Endothelial cell of umbilical vein (primary cell): ENCODE measurements around the gene STPG3.
A peak's percentile ranks its signal among the peaks of the same experiment; 100 is the strongest.

ENCODE experiments used
- EZH2 ChIP-seq: IDR thresholded peaks from 2 replicates; pipeline ENCODE4 v1.6.1; 2012; ENCODE audit warnings: borderline replicate concordance, low read depth, mild to moderate bottlenecking, moderate library complexity, low read length, inconsistent platforms; ENCODE audit not compliant: severe bottlenecking
- POLR2A ChIP-seq: IDR thresholded peaks from 2 replicates; pipeline ENCODE4 v1.6.1; 2012; ENCODE audit warnings: low read depth, mild to moderate bottlenecking, control low read depth, low read length
- TF ChIP-seq, protein P1 (sequence below), 2 donors: IDR thresholded peaks; 1 replicate in 1 of 2; 2 replicates in 1 of 2; pipeline ENCODE4 v1.5.1; 2011; ENCODE audit warnings: low read length in 2 of 2, mild to moderate bottlenecking in 2 of 2, moderate library complexity in 2 of 2, control low read depth in 1 of 2, inconsistent platforms in 1 of 2, low read depth in 1 of 2; ENCODE audit not compliant: insufficient read depth in 1 of 2; ENCODE audit errors: extremely low read depth in 1 of 2

DNA sequence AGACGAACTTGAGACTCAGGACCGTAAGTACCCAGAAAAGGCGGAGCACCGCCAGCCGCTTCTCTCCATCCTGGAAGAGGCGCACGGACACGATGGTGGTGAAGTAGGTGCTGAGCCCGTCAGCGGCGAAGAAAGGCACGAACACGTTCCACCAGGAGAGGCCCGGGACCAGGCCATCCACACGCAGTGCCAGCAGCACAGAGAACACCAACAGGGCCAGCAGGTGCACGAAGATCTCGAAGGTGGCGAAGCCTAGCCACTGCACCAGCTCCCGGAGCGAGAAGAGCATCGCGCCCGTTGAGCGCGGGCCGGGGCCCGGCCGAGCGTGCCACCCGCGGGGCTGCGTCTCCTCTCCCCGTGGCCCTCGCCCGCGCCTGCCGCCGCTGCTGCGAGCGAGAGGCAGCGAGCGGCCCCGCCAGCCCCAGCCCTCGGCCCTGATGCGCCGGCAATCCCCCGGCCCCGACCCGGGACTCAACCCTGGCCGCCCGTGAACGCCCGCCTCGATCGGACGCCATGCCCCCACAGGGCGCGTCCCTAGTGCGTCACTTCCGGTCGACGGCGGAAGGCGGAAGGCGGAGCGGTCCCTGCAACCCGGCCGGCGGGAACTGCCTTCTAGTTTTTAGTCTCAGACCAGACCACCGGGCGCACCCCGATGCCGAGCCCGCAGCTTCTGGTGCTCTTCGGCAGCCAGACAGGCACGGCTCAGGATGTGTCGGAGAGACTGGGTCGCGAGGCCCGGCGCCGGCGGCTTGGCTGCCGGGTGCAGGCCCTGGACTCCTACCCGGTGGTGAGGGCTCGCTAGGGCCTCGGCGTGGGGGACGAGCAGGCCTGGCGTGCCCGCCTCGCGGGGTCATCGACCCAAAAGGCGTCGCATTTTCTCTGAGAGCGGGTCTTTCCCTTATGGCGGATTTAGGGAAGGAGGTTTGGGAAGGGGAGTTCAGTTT is 45.7 kb upstream of the STPG3 start, which contains the start of the genes NDOR1 and TMEM203:
- TF ChIP-seq, protein P1, sequence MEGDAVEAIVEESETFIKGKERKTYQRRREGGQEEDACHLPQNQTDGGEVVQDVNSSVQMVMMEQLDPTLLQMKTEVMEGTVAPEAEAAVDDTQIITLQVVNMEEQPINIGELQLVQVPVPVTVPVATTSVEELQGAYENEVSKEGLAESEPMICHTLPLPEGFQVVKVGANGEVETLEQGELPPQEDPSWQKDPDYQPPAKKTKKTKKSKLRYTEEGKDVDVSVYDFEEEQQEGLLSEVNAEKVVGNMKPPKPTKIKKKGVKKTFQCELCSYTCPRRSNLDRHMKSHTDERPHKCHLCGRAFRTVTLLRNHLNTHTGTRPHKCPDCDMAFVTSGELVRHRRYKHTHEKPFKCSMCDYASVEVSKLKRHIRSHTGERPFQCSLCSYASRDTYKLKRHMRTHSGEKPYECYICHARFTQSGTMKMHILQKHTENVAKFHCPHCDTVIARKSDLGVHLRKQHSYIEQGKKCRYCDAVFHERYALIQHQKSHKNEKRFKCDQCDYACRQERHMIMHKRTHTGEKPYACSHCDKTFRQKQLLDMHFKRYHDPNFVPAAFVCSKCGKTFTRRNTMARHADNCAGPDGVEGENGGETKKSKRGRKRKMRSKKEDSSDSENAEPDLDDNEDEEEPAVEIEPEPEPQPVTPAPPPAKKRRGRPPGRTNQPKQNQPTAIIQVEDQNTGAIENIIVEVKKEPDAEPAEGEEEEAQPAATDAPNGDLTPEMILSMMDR (IDR thresholded peaks at IDR 0.05; ENCODE audit: extremely low read depth in 1 of 2, insufficient read depth in 1 of 2, low read depth in 1 of 2, low read length in 2 of 2), result no peak
- TF ChIP-seq EZH2 (no peak), POLR2A (peak; percentile 97)
